HCT116 (cell line): ENCODE data around the gene SEC23IP. TPM values are rescaled to one million over a fixed set of nuclear protein-coding genes. Genes with fewer than 3 reads are reported as not detected.

Experiments
- ATAC-seq: fragments of 200-7000 bp; cut with Tn5 transposase; 2 replicates; pipeline ENCODE4 v1.9.1; 2020; ENCODE audit warnings: mild to moderate bottlenecking, moderate library complexity
- BruUV-seq: library from RNA; stranded (reverse); fragments of 400-500 nt; replicated peaks from 2 replicates; lab custom pipeline; 2021; lab: Mats Ljungman, UMichigan
- CTCF ChIA-PET: fragments of 300-600 bp; sonication (Branson Sonifier 250); formaldehyde crosslinking; loops from one replicate; lab custom pipeline; 2021; ENCODE audit warnings: antibody characterized with exemption; lab: Charles Lee
- POLR2A ChIA-PET: fragments of 300-600, 350-600 bp; sonication (Branson Sonifier 250); formaldehyde crosslinking; loops from one replicate; lab custom pipeline; 2021; ENCODE audit warnings: antibody characterized with exemption; lab: Charles Lee
- RAD21 ChIA-PET, 2 experiments: fragments of 300-600 bp; sonication (Branson Sonifier 250); formaldehyde crosslinking; loops; one replicate each; lab custom pipeline; 2023; ENCODE audit warnings: low total read pairs in 2 of 2; ENCODE audit not compliant: uncharacterized antibody in 2 of 2, unreplicated experiment in 2 of 2, low non-redundant PET in 1 of 2; lab: Charles Lee
- DNase-seq: peaks from one replicate; pipeline ENCODE4 v3.0.0-alpha.2; 2010; ENCODE audit warnings: low read depth, low spot score
- H2AFZ ChIP-seq: fragments of 200-600 bp; shearing (Covaris generic), sonication (generic); 2 replicates; pipeline ENCODE4 v1.6.1; 2017; ENCODE audit warnings: low read depth, mixed run types, mixed read lengths, antibody characterized with exemption, low read length; ENCODE audit not compliant: poor library complexity, severe bottlenecking
- H3K27ac ChIP-seq: 2 replicates; pipeline ENCODE4 v1.5.1; 2012; ENCODE audit warnings: low read depth, low read length
- H3K27me3 ChIP-seq: fragments of 200-600 bp; sonication (generic); 2 replicates; pipeline ENCODE4 v1.6.1; 2016; ENCODE audit warnings: mixed run types, low read length, mixed read lengths; ENCODE audit not compliant: insufficient read depth
- H3K36me3 ChIP-seq, 2 experiments: fragments of 200-500 bp in 1 of 2; fragments of 200-600 bp in 1 of 2; sonication (Bioruptor generic) in 1 of 2; sonication (generic) in 1 of 2; 2 replicates each; pipeline versions ENCODE4 v1.5.1 to v1.6.1; 2014 to 2016; ENCODE audit warnings: low read length in 2 of 2, inconsistent platforms in 1 of 2, mixed read lengths in 1 of 2, mixed run types in 1 of 2; ENCODE audit not compliant: insufficient read depth in 2 of 2, control insufficient read depth in 1 of 2
- H3K4me1 ChIP-seq, 2 experiments: fragments of 200-600 bp in 1 of 2; sonication (generic) in 1 of 2; 2 replicates each; pipeline versions ENCODE4 v1.5.1 to v1.6.1; 2012 to 2017; ENCODE audit warnings: low read length in 2 of 2, inconsistent platforms in 1 of 2, mild to moderate bottlenecking in 1 of 2, mixed read lengths in 1 of 2, mixed run types in 1 of 2, moderate library complexity in 1 of 2; ENCODE audit not compliant: insufficient read depth in 2 of 2, control insufficient read depth in 1 of 2
- H3K4me2 ChIP-seq: fragments of 200-600 bp; sonication (generic); 2 replicates; pipeline ENCODE4 v1.6.1; 2017; ENCODE audit warnings: mixed run types, low read length, mixed read lengths
- H3K4me3 ChIP-seq, 2 experiments: fragments of 200-600 bp in 1 of 2; sonication (generic) in 1 of 2; replicated peaks in 1 of 2; 2 replicates each; pipeline ENCODE4 v1.5.1; 2011 to 2016; ENCODE audit warnings: low read length in 2 of 2, control low read depth in 1 of 2, low read depth in 1 of 2, mild to moderate bottlenecking in 1 of 2, mixed read lengths in 1 of 2, mixed run types in 1 of 2
- H3K79me2 ChIP-seq: fragments of 200-600 bp; sonication (generic); 2 replicates; pipeline ENCODE4 v1.6.1; 2017; ENCODE audit warnings: mild to moderate bottlenecking, mixed run types, low read length, moderate library complexity, mixed read lengths; ENCODE audit not compliant: insufficient read depth
- H3K9ac ChIP-seq: fragments of 200-600 bp; sonication (generic); 2 replicates; pipeline ENCODE4 v1.6.1; 2016; ENCODE audit warnings: low read length, mixed read lengths
- H3K9me2 ChIP-seq: fragments of 200-600 bp; sonication (generic), shearing (Covaris generic); 2 replicates; pipeline ENCODE4 v1.6.1; 2017; ENCODE audit warnings: mixed run types, mild to moderate bottlenecking, moderate library complexity; ENCODE audit not compliant: insufficient read depth
- H3K9me3 ChIP-seq, 2 experiments: fragments of 200-500 bp in 1 of 2; fragments of 200-600 bp in 1 of 2; sonication (Bioruptor generic) in 1 of 2; sonication (generic) in 1 of 2; 2 replicates each; pipeline ENCODE4 v1.6.1; 2014 to 2017; ENCODE audit warnings: low read length in 2 of 2, mixed read lengths in 2 of 2, inconsistent platforms in 1 of 2, low read depth in 1 of 2, mild to moderate bottlenecking in 1 of 2, mixed run types in 1 of 2, moderate library complexity in 1 of 2; ENCODE audit not compliant: control insufficient read depth in 1 of 2, insufficient read depth in 1 of 2
- H4K20me1 ChIP-seq: fragments of 200-600 bp; sonication (generic), shearing (Covaris generic); 2 replicates; pipeline ENCODE4 v1.6.1; 2017; ENCODE audit warnings: mixed run types, mild to moderate bottlenecking, moderate library complexity; ENCODE audit not compliant: insufficient read depth
- ATF3 ChIP-seq: IDR thresholded peaks from 2 replicates; pipeline ENCODE4 v1.6.1; 2012
- CBX3 ChIP-seq: IDR thresholded peaks from 2 replicates; pipeline ENCODE4 v1.6.1; 2012; ENCODE audit warnings: low read depth
- CEBPB ChIP-seq: IDR thresholded peaks from 2 replicates; pipeline ENCODE4 v1.6.1; 2012; ENCODE audit warnings: low read depth
- CTCF ChIP-seq, 3 experiments: fragments of 200-600 bp in 1 of 3; sonication (generic) in 1 of 3; IDR thresholded peaks in 2 of 3; conservative IDR thresholded peaks in 1 of 3; 2 replicates each; pipeline ENCODE4 v1.5.1; 2012 to 2017; ENCODE audit warnings: low read depth in 2 of 3, low read length in 2 of 3, antibody characterized with exemption in 1 of 3, borderline replicate concordance in 1 of 3, control low read depth in 1 of 3, mild to moderate bottlenecking in 1 of 3, mixed read lengths in 1 of 3, mixed run types in 1 of 3, moderate library complexity in 1 of 3; ENCODE audit not compliant: insufficient read depth in 1 of 3
- ELF1 ChIP-seq: IDR thresholded peaks from 2 replicates; pipeline ENCODE4 v1.6.1; 2012; ENCODE audit warnings: low read depth, borderline replicate concordance
- EZH2 ChIP-seq: fragments of 200-600 bp; sonication (generic); IDR thresholded peaks from 2 replicates; pipeline ENCODE4 v1.6.1; 2017; ENCODE audit warnings: antibody characterized with exemption, mixed run types
- EZH2phosphoT487 ChIP-seq: fragments of 200-600 bp; IDR thresholded peaks from 2 replicates; pipeline ENCODE4 v1.6.1; 2018; ENCODE audit warnings: antibody characterized with exemption, borderline replicate concordance
- JUND ChIP-seq: IDR thresholded peaks from 2 replicates; pipeline ENCODE4 v1.6.1; 2012
- POLR2AphosphoS5 ChIP-seq: IDR thresholded peaks from 2 replicates; pipeline ENCODE4 v1.6.1; 2011; ENCODE audit warnings: mild to moderate bottlenecking, low read depth, low read length, moderate library complexity
- REST ChIP-seq: IDR thresholded peaks from 2 replicates; pipeline ENCODE4 v1.6.1; 2012; ENCODE audit warnings: low read depth
- SP1 ChIP-seq: IDR thresholded peaks from 2 replicates; pipeline ENCODE4 v1.6.1; 2012; ENCODE audit warnings: low read depth
- SRF ChIP-seq: IDR thresholded peaks from 2 replicates; pipeline ENCODE4 v1.6.1; 2012; ENCODE audit warnings: low read depth
- YY1 ChIP-seq: IDR thresholded peaks from 2 replicates; pipeline ENCODE4 v1.6.1; 2011; ENCODE audit warnings: low read length, low read depth, moderate library complexity, mild to moderate bottlenecking; ENCODE audit not compliant: insufficient replicate concordance; ENCODE audit errors: extremely low read depth
- ZBTB33 ChIP-seq: IDR thresholded peaks from 2 replicates; pipeline ENCODE4 v1.6.1; 2011; ENCODE audit warnings: mild to moderate bottlenecking, low read length, moderate library complexity; ENCODE audit not compliant: insufficient replicate concordance; ENCODE audit errors: extremely low read depth
- ZNF274 ChIP-seq: fragments of 200-500 bp; sonication (Bioruptor generic); IDR thresholded peaks from 2 replicates; pipeline ENCODE4 v1.6.1; 2014; ENCODE audit warnings: mild to moderate bottlenecking, low read depth, low read length, inconsistent platforms
- intact Hi-C: fragments of 100-400 bp; cut with micrococcal nuclease; formaldehyde crosslinking; loops from 2 replicates; pipeline ENCODE4 v1.10.0; 2022
- total RNA-seq: library from RNA; stranded (reverse); gene quantifications from one replicate; pipeline ENCODE4 v1.2.1, GENCODE V29; 2021; ENCODE audit not compliant: unreplicated experiment
- TF ChIP-seq, protein P1 (sequence below): IDR thresholded peaks from 2 replicates; pipeline ENCODE4 v1.6.1; 2012

SEC23IP gene
- total RNA-seq, 1 experiment from 2014 or later: 122 TPM

DNA sequence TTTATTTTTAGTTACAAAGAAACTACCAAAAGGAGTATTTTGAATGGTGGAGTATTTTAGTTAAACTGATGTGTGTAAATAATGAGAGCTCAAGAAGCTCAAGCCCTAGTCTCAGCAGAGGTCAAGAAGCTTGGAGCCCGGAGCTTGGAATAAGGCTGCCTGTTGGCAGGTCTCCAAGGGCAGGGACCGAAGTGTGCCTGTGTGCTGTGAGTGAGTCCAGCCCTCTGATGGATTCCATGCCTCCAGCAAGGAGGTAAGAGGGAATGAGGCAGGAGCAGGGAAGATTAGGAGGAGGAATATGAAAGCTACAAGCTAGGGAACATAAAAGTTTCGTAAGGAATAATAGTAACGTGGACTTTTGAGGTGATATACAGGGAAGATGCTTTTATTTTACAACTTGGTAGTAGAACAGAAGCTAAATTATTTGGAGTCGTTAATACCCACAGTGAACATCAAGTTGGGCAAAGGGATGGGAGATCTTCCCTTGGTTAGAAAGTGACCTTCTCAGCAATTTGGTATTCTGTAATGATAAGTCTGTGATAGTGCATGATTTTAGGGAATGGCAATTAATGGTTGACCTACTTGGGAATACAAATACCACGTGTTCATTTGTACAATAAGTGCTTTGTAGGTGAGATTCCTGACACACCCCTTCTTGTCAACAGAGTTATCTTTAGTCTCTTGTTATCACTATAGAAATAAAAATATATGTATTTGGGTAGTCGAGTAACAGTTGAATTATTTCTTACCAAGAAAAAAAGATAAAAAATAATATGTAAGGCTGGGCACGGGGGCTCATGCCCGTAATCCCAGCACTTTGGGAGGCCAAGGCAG lies 4.6 kb downstream of the SEC23IP start:
- Histone ChIP-seq H3K9ac (no peak overlapping the region), H3K4me1 (peaks cover 0 to 10% of the 10 kb centered on the region in 2 experiments; a peak in 3 of 4 replicates), H4K20me1 (peaks cover 20% of the 10 kb centered on the region; the same call in 1 of the 2 replicates), H2AFZ (no peak overlapping the region), H3K4me3 (no peak overlapping the region), H3K36me3 (peaks cover 28 to 34% of the 10 kb centered on the region in 2 experiments; a peak in 3 of 4 replicates), H3K9me2 (no peaks in the 10 kb centered on the region), H3K4me2 (no peak overlapping the region), H3K79me2 (peaks cover 95% of the 10 kb centered on the region), H3K9me3 (no peaks in the 10 kb centered on the region), H3K27me3 (no peaks in the 10 kb centered on the region), H3K27ac (no peak overlapping the region)
- TF ChIP-seq YY1 (no peak), CBX3 (no peak), REST (no peak), SRF (no peak), ZBTB33 (no peak), POLR2AphosphoS5 (no peak), SP1 (no peak), EZH2 (no peak), ZNF274 (no peak), CTCF (IDR thresholded peaks at IDR 0.05 in 2 of 3, conservative IDR thresholded peaks at IDR 0.05 in 1 of 3; ENCODE audit: borderline replicate concordance in 1 of 3, insufficient read depth in 1 of 3, low read depth in 2 of 3, low read length in 2 of 3) (no peak), EZH2phosphoT487 (no peak), JUND (no peak), CEBPB (no peak), ATF3 (no peak), ELF1 (no peak)
- TF ChIP-seq, protein P1, sequence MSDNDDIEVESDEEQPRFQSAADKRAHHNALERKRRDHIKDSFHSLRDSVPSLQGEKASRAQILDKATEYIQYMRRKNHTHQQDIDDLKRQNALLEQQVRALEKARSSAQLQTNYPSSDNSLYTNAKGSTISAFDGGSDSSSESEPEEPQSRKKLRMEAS: no peak
- ChIA-PET RAD21 (no interaction called here), CTCF (interaction anchor here (1.7 kb wide), 1 partner anchor 146 kb away, joined by 6 read pairs; no protein-coding TSS in a partner anchor), POLR2A (no interaction called here)
- ATAC-seq: no peak
- DNase-seq: no peak
- intact Hi-C loops: no loop called here
- no TSS peak for BruUV-seq
